DMS 273 (cell line): ENCODE results near the gene PSAT1.

Experiments
- DNase-seq: peaks from one replicate; lab custom pipeline; 2025; ENCODE audit not compliant: unreplicated experiment; lab: John Stamatoyannopoulos, UW

Gene PSAT1

DNA sequence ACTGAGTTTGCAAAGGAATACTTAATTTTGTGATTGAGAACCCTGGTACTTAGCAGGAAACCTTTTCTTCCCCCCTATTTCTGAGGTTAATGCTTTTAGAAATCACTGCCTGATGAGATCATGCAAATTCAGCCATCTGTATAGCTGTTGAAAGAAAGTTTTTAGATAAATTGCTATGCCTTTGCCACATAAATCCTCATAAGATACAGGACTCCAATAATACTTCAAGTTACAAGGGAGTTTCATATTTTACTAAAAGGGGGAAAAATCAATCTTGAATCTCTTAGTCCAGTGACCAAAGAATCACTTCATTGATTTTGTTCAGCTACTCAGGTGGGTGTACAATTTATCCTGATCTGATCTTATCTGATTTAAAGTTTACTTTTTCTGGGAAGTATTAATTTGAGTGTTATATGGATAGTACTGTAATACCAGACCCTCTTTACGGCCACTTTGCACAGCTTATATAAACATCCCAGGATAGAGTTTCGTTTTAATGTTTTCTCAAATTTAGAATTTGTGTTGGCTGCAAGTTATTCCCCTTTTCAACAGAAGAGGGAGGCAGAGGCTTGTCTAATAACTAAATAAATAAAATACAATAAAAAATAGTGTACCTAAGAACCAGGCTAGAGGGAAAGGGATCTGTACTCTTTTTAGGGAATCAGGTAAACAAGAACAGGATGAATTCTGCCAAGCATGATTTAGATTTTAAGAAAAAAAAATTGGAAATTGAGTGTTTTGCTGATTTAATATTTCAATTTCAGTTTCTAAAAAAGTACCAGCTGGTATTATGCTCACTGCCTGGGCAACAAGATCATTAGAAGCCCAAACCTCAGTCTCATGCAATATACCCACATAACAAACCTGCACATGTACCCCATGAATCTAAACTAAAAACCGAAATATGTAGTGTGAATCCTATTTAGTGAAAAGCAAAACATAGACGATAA is 69.1 kb downstream of the PSAT1 start:
- peak; percentile 61 for DNase-seq

DNA sequence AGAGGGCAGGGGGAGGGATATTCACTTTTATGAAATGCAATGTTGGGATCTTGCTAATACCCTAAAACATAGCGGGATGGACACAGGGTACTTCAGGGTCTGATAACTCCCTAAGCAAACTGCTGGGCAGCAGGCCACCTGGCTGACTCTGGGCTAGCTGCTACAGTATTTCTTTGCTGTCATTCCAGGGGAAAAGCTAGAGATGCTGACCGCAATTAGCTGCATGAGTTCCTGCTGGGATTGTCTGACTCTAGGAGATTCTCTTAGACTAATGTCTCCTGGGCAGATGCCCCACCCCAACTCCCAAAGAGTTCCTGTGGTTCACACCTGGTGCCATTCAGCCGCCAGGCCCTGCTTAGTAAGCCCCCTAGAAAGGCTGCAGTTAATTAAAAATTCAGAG is 69.9 kb downstream of the PSAT1 start:
- DNase-seq: no peak

DNA sequence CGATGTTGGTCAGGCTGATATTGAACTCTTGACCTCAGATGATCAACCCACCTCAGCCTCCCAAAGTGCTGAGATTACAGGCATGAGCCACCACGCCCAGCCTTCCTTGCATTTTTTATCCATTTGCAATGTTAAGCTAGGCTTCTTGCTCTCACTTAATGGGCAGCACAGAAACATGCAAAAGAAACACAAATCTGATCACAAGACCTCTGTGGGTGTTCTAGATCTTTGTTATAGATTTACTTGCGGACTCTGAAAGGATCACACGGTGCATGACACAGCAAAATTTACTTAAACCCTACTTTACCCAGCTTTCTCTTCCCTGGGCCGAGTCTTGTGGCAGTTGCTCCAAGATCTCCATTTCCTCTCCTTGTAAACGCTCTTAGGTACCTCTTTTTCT is 71.3 kb downstream of the PSAT1 start:
- DNase-seq: no peak

- peak; percentile 86 for DNase-seq
Observed at GRCh38 chr9:78369639-78370219, 72.8 kb downstream of the PSAT1 start.

- no peak for DNase-seq
Observed at GRCh38 chr9:78370991-78371390, 74.1 kb downstream of the PSAT1 start.

DNA sequence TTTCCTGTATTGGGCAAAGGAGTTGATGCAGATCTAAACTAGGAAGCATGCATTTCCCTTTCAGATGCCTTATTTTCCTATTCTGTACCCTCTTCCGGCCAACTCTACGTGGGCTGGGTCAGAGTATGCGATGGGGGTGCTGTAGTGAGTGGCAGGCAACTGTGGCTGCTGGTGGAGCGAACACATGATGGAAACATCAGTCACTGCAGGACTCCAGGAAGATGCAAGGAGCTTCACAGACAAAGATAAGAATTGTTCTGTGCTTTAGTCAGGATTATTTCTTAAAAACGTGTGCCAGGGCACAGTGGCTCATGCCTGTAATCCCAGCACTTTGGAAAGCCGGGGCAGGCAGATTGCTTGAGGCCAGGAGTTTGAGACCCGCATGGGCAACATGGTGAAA is 75.1 kb downstream of the PSAT1 start:
- no peak for DNase-seq
